ENCODE measurements around the gene GDF15. TPM values are rescaled to one million over a fixed set of nuclear protein-coding genes. Genes with fewer than 3 reads are reported as not detected.
"Not testable (repeated sequence)": the region's sequence is repeated elsewhere in the genome, so short reads cannot be mapped to it uniquely, and the experiment has no call there.

GDF15 gene
- total RNA-seq, 2 donors from 2014 or later: 1.1 to 2.7 TPM

DNA sequence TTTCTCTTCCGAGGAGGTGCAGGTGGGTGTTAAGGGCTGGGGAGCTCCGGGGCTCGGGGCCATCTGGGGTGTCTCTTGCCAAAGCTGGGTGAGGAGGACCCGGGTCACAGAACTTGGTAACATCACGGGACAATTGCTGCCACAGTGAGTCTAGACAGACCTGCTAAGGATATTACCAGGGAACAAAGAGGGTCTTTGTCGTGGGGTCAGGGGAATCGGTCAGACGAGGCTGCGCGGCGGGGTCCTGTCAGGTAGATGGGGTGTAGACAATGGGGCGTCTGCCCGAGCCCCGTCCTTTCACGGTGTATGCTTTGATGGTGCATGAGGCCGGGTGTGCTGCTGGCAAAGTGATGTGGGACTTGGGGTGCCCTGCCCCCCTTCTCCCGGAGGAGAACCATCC, 37.8 kb upstream of the GDF15 start:
- Histone ChIP-seq H3K4me1 (no peaks in the 10 kb centered on the region), H3K27ac (no peak overlapping the region), H3K9me3 (no peaks in the 10 kb centered on the region), H3K36me3 (no peaks in the 10 kb centered on the region), H3K4me3 (no peak overlapping the region), H3K27me3 (no peaks in the 10 kb centered on the region)
- TF ChIP-seq, protein P1, sequence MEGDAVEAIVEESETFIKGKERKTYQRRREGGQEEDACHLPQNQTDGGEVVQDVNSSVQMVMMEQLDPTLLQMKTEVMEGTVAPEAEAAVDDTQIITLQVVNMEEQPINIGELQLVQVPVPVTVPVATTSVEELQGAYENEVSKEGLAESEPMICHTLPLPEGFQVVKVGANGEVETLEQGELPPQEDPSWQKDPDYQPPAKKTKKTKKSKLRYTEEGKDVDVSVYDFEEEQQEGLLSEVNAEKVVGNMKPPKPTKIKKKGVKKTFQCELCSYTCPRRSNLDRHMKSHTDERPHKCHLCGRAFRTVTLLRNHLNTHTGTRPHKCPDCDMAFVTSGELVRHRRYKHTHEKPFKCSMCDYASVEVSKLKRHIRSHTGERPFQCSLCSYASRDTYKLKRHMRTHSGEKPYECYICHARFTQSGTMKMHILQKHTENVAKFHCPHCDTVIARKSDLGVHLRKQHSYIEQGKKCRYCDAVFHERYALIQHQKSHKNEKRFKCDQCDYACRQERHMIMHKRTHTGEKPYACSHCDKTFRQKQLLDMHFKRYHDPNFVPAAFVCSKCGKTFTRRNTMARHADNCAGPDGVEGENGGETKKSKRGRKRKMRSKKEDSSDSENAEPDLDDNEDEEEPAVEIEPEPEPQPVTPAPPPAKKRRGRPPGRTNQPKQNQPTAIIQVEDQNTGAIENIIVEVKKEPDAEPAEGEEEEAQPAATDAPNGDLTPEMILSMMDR (IDR thresholded peaks at IDR 0.05): no peak
- no peak for DNase-seq (ENCODE audit: low spot score)

DNA sequence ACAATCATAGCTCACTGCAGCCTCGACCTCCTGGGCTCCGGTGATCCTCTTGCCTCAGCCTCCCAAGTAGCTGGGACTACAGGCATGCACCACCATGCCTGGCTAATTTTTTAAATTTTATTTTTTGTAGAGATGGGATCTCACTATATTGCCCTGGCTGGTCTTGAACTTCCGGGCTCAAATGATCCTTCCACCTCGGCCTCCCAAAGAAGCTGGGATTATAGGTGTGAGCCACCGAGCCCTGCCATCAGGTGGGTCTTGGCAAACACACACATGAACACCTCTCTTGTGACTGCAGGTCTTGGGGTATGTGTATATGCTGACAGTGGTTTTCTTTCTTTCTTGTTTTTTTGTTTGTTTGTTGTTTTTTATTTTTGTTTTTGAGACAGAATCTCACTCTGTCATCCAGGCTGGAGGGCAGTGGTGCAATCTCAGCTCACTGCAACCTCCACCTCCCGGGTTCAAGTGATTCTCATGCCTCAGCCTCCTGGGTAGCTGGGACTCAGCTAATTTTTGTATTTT, 37.1 kb upstream of the GDF15 start:
- H3K4me1 ChIP-seq; H3K27ac ChIP-seq; H3K36me3 ChIP-seq; DNase-seq (ENCODE audit: low spot score); H3K27me3 ChIP-seq; H3K9me3 ChIP-seq; H3K4me3 ChIP-seq: not testable (repeated sequence)

DNA sequence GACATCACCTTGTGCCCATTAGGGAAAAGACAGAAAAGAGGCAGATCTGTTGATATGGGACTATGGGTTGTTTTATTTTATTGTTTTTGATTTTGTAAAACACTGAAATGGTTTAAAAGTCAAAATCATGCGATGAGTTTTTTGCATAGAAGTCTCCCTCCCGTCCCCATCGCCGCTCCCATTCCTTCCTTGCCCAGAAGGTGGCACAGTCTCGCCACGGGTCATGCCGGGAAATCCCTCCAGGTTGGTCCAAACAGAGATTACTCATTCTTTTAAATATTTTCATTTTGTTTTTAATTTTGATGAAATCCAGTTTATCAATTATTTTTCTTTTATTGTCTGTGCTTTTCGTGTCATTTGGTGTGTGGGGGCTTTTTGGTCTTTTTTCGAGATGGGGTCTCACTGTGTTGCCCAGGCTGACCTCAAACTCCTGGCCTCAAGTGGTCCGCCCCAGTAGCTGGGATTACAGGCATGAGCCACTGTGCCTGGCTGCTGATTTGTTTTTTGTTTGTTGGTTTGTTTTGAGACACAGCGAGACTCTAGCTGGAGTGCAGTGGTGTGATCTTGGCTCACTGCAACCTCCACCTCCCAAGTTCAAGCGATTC, 36.3 kb upstream of the GDF15 start:
- Histone ChIP-seq H3K4me1 (no peaks in the 10 kb centered on the region), H3K36me3 (no peaks in the 10 kb centered on the region), H3K27ac (no peak overlapping the region), H3K9me3 (no peaks in the 10 kb centered on the region), H3K27me3 (no peaks in the 10 kb centered on the region), H3K4me3 (no peak overlapping the region)
- peak; percentile 65 for DNase-seq (ENCODE audit: low spot score)
- TF ChIP-seq, protein P1 (IDR thresholded peaks at IDR 0.05): peak; percentile 59 to 81

DNA sequence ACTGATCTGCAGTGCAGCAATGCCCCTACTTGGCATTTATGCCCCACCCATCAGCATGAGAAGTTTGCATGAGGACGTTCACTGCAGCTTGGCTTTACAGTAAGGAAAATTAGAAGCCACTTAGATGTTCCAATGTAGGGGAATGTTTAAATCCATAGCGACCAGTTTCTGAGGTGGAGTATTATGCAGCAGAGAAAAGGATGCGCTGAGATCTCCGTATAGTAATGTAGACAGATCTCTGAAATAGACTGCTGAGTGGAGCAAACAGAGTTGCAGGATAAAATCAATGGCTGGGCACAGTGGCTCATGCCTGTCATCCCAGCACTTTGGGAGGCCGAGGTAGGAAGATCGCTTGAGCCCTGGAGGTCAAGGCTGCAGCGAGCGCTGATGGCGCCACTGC, 35.5 kb upstream of the GDF15 start:
- Histone ChIP-seq H3K4me3 (no peak overlapping the region), H3K27ac (no peak overlapping the region), H3K36me3 (no peaks in the 10 kb centered on the region), H3K4me1 (no peaks in the 10 kb centered on the region), H3K9me3 (no peaks in the 10 kb centered on the region), H3K27me3 (no peaks in the 10 kb centered on the region)
- TF ChIP-seq, protein P1 (IDR thresholded peaks at IDR 0.05): no peak
- DNase-seq (ENCODE audit: low spot score): no peak

DNA sequence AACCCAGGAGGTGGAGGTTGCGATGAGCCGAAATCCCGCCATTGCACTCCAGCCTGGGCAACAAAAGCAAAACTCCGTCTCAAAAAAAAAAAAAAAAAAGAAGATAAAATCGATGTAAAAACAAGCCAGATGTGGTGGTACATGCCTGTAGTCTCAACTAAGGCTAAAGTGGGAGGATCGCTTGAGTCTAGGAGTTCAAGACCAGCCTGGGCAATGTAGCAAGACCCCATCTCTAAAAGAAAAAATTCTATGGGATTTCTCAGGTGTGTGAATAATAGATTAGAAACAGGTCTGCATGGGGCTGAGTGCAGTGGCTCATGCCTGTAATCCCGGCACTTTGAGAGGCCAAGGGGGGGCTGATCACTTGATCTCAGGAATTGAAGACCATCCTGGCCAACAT, 34.4 kb upstream of the GDF15 start:
- H3K27me3 ChIP-seq: no peaks in the 10 kb centered on the region
- no peaks in the 10 kb centered on the region for H3K9me3 ChIP-seq
- TF ChIP-seq, protein P1 (IDR thresholded peaks at IDR 0.05): no peak
- no peaks in the 10 kb centered on the region for H3K4me1 ChIP-seq
- no peak overlapping the region for H3K4me3 ChIP-seq
- H3K27ac ChIP-seq: no peak overlapping the region
- H3K36me3 ChIP-seq: peaks cover 10% of the 10 kb centered on the region
- no peak for DNase-seq (ENCODE audit: low spot score)

DNA sequence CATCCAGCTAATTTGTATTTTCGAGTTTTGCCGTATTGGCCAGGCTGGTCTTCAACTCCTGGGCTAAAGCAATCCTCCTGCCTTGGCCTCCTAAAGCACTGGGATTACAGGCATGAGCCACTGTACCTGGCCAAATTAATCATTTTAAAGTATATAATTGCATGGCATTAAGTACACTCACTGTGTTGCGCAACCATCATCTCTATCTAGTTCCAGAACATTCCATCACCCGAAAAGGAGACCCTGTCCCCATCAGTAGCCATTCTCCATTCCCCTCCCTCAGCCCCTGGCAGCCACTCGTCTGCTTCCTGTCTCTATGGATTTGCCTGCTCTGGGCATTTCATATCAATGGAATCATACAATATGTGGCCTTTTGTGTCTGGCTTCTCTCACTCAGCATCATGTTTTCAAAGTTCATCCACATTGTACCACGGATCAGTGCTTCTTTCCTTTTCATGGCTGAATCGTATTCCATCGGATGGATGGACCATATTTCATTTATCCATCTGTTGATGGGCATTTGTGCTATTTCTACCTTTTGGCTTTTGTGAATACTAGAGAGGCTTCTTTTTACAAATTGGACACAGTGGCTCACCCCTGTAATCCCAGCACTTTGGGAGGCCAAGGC, 32.5 kb upstream of the GDF15 start:
- Histone ChIP-seq H3K4me1 (no peaks in the 10 kb centered on the region), H3K9me3 (no peaks in the 10 kb centered on the region), H3K36me3 (peaks cover 30% of the 10 kb centered on the region), H3K27me3 (no peaks in the 10 kb centered on the region), H3K27ac (no peak overlapping the region), H3K4me3 (no peak overlapping the region)
- no peak for DNase-seq (ENCODE audit: low spot score)
- TF ChIP-seq, protein P1 (IDR thresholded peaks at IDR 0.05): no peak

DNA sequence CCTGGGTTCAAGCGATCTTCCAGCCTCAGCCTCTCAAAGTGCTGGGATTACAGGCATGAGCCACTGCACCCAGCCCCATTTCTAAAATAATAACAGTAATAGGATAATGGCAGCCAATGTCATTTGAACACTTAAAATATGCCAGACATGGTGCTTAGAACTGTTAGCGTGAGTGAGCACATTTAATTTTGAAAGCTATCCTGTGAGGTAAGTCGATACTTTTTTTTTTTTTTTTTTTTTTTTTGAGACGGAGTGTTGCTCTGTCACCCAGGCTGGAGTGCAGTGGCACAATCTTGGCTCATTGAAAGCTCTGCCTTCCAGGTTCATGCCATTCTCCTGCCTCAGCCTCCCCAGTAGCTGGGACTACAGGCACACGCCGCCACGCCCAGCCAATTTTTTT, 31.2 kb upstream of the GDF15 start:
- H3K9me3 ChIP-seq; H3K4me3 ChIP-seq; DNase-seq (ENCODE audit: low spot score); H3K4me1 ChIP-seq; H3K27ac ChIP-seq; H3K27me3 ChIP-seq: not testable (repeated sequence)
- H3K36me3 ChIP-seq: peaks cover 39% of the 10 kb centered on the region
